Spleen (tissue), 7 donors: ENCODE results near the gene S100A6.

Source experiments
- POLR2A ChIP-seq, 3 donors: fragments of 450-650 bp; IDR thresholded peaks; one replicate each; pipeline ENCODE4 v1.5.1; 2017; ENCODE audit warnings: antibody characterized with exemption in 3 of 3, mild to moderate bottlenecking in 1 of 3
- POLR2AphosphoS5 ChIP-seq, 3 donors: sonication (generic); formaldehyde crosslinking; IDR thresholded peaks; one replicate each; pipeline ENCODE4 v1.5.1; 2017; ENCODE audit warnings: antibody characterized with exemption in 3 of 3
- TF ChIP-seq, protein P1 (sequence below), 11 experiments: fragments of 200-600 bp in 7 of 11; fragments of 450-650 bp in 4 of 11; sonication (generic) in 4 of 11; IDR thresholded peaks in 8 of 11; conservative IDR thresholded peaks in 3 of 11; 1 replicate in 7 of 11; 2 replicates in 4 of 11; pipeline versions ENCODE4 v1.4.0 to v1.8.0; 2016 to 2021; ENCODE audit warnings: antibody characterized with exemption in 11 of 11, inconsistent platforms in 4 of 11, mild to moderate bottlenecking in 1 of 11
- donor health status: DM: no; HTN: no; CAD: no; lungs with moderate emphysema.
- donor health status: DM: no; HTN: no; CAD: no.
- donor health status: DM: no; HTN: no; CAD: no.

DNA sequence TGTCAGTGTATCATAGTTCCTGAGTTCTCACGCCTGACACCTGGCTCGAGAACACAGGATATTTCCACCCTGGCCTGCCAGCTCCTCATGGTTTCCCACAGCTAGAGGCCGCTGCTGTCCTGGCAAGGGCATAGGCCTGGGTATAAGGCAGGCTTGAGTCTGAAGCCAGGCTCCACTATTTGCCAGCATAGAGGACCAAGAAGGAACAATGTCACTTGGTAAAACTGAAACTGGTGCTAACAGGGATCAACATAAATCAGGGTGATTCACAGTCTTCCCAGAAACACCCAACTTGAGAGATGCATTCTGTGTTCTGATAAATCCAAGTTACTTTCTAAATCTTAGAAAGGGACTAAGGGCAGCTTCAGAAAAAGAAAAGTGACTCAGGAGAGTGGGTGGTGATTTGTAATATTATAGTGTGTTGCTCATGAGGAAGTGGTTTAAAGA lies 36.8 kb upstream of the S100A6 start:
- TF ChIP-seq, protein P1, sequence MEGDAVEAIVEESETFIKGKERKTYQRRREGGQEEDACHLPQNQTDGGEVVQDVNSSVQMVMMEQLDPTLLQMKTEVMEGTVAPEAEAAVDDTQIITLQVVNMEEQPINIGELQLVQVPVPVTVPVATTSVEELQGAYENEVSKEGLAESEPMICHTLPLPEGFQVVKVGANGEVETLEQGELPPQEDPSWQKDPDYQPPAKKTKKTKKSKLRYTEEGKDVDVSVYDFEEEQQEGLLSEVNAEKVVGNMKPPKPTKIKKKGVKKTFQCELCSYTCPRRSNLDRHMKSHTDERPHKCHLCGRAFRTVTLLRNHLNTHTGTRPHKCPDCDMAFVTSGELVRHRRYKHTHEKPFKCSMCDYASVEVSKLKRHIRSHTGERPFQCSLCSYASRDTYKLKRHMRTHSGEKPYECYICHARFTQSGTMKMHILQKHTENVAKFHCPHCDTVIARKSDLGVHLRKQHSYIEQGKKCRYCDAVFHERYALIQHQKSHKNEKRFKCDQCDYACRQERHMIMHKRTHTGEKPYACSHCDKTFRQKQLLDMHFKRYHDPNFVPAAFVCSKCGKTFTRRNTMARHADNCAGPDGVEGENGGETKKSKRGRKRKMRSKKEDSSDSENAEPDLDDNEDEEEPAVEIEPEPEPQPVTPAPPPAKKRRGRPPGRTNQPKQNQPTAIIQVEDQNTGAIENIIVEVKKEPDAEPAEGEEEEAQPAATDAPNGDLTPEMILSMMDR (IDR thresholded peaks at IDR 0.05 in 8 of 11, conservative IDR thresholded peaks at IDR 0.05 in 3 of 11): peak; percentile 53 to 92 (median 84)
- TF ChIP-seq POLR2A (IDR thresholded peaks at IDR 0.05) (no peak), POLR2AphosphoS5 (IDR thresholded peaks at IDR 0.05) (peak in 2 of 3 donors; percentile 62 to 66)
